GM19035 (cell line): ENCODE measurements around the gene AJM1.
"Not testable (repeated sequence)": the region's sequence is repeated elsewhere in the genome, so short reads cannot be mapped to it uniquely, and the experiment has no call there.

Experiments
- ATAC-seq: cut with Tn5 transposase; IDR thresholded peaks from one replicate; pipeline ENCODE4 v1.9.1; 2021; ENCODE audit not compliant: unreplicated experiment

The AJM1 gene

DNA sequence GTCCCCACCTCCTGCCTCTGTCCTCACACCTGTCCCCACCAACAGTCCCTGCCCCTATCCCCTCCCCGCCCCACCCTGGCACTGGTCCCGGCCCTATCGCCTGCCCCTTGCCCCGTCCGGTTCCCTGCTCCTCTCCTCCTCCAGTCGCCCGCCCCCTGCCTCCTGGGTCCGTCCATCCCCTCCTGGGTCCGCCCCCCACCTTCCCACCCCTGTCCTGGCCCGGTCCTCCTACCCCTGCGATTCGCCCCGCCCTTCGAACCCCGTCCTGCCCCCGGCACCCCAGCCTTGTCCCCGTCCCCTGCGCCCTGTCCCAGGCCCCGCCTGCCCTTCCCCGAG, 23.5 kb downstream of the AJM1 start:
- ATAC-seq: no peak

DNA sequence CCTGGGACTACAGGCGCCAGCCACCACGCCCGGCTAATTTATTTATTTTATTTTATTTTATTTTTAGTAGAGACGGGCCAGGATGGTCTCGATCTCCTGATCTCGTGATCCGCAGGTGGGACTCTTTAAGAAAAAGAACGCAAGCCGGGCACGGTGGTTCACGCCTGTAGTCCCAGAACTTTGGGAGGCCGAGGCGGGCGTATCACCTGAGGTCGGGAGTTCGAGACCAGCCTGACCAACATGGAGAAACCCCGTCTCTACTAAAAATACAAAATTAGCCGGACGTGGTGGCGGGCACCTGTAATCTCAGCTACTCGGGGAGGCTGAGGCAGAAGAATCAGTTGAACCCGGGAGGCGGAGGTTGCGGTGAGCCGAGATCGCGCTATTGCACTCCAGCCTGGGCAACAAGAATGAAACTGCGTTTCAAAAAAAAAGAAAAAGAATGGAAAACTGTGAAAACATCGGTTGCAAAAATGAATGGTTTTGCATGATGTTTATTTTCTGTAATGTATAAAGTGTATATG, 24.7 kb downstream of the AJM1 start:
- not testable (repeated sequence) for ATAC-seq

DNA sequence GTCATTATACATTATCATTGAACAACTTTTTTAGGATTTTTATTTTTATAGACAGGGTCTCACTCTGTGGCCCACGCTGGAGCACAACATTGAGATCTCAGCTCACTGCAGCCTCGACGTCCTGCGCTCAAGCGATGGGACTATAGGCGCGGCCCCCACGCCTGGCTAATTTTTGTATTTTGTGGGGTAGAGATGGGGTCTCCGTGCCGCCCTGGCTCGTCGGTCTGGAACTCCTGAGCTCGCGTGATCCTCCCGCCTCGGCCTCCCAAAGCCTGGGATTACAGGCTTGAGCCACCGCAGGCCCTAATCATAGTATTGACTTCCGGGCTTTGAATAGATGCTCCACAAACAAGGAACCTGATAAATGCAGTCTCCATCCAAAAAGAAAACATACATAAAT, 25.2 kb downstream of the AJM1 start:
- no peak for ATAC-seq

DNA sequence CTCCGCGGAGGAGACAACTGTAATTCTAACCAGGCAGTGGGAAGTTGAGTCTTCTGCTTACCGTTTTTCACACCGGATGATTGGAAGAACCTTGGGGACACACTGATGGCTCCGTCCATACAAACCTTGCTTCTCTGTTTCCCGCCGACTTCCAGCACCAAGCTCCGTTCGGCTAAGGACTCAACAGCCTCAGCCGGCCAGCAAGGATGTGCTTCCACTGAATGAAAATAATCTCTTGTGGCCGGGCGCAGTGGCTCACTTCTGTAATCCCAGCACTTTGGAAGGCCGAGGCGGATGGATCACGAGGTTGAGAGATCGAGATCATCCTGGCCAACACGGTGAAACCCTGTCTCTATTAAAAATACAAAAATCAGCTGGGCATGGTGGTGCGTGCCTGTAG, 25.6 kb downstream of the AJM1 start:
- ATAC-seq: no peak

DNA sequence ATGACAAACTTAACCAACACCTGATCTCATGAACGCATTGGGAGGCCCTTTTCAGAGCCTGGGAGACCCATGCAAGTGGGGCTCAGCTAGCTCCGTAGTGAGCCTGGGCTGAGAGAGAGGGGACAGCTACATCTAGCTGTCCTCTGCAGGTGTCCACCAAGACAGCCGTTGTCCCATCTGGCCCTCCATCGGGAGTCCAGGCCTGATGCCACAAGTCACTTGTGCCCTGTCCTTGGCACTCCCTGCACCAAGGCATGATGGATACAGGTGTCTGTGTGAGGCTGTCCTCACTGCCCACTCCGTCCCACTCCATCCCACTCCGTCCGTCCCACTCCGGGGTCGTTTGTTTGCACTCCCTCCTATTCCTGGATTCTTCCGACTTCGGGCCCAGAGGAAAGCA, 26.4 kb downstream of the AJM1 start:
- no peak for ATAC-seq

DNA sequence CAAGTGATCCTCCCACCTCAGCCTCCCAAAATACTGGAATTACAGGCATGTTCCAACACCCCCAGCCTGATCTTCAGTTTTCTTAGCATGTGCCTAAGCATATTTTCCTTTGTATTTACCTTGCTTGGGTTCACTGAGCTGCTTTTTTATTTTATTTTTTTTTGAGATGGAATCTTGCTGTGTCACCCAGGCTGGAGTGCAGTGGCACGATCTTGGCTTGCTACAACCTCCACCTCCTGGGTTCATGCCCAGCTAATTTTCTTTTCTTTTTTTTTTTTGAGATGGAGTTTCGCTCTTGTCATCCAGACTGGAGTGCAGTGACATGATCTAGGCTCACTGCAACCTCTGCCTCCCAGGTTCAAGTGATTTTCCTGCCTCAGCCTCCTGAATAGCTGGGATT, 27.3 kb downstream of the AJM1 start:
- ATAC-seq: not testable (repeated sequence)

DNA sequence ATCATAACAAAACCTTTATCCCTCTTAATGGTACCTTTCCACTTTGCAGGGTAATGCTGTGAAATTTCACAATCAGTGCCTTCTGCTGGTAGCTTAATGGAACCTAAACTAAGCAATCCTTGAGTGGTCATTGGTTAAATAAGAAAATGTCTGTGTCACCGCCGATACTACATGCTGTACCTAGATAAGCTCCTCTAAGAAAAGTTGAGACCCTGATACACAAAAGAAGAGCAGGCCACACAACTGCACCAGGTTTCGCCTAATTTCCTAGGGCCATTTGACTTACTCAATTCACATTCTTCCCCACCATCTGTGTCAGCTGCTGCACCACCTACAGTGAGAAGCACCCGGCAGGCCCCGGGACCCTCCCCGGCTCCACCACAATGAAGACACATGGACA, 32.9 kb downstream of the AJM1 start:
- no peak for ATAC-seq

DNA sequence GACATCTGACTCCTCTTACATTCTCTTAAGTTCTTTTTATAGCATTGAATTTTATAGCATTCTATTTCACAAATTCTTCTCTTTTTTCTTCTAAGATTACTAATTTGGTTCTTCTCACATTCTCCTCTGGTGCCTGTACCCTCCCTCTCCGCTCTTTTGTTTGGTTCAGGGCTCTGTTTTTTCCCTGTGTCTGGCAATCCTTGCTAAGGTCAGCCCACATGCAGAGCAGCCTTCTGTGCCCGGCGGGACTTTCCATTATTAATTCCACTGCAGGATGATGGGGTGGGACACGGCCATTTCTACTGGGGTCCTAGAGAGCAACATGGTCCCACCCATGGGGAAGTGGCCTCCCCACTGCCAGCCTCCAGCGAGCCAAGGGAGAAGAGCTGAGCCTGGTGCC, 34.2 kb downstream of the AJM1 start:
- no peak for ATAC-seq

DNA sequence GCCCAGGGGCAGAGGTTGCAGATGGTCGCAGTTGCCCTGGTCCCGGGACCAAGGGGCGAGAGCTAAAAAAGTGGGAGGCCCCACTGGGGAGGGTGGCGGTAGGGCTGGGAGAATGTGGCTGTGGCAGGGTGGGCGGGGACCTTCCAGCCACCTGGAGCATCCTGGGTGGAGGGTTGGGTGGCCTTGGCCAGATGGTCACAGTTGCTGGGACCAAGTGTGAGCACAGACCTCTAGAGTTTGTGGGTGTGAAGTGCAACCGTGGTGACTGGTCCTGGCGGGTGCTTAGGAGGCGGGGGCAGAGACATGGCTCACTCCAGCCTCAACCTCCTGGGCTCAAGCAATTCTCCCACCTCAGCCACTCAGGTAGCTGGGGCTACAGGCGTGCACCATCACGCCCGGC, 38.4 kb downstream of the AJM1 start:
- ATAC-seq: no peak

DNA sequence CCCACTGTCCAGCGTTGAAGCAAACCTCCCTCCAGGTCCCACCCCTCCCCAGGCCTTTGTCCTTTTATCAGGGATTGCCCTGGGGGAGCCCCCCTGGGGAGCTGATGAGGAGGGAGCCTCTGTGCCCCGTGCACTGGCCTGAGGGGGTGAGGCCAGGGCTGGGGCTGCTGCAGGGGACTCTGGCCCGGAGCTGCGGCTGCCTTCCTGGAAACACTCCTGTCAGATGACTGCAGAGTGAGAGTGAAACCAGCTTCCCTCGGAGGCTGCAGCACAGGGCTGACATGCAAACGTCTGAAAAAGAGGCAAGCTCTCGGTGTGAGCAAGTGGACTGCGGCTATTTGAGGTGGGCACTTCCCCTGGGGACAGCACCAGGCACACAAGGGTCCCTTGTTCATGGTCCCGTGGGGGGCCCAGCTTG, 39.4 kb downstream of the AJM1 start:
- ATAC-seq: no peak

DNA sequence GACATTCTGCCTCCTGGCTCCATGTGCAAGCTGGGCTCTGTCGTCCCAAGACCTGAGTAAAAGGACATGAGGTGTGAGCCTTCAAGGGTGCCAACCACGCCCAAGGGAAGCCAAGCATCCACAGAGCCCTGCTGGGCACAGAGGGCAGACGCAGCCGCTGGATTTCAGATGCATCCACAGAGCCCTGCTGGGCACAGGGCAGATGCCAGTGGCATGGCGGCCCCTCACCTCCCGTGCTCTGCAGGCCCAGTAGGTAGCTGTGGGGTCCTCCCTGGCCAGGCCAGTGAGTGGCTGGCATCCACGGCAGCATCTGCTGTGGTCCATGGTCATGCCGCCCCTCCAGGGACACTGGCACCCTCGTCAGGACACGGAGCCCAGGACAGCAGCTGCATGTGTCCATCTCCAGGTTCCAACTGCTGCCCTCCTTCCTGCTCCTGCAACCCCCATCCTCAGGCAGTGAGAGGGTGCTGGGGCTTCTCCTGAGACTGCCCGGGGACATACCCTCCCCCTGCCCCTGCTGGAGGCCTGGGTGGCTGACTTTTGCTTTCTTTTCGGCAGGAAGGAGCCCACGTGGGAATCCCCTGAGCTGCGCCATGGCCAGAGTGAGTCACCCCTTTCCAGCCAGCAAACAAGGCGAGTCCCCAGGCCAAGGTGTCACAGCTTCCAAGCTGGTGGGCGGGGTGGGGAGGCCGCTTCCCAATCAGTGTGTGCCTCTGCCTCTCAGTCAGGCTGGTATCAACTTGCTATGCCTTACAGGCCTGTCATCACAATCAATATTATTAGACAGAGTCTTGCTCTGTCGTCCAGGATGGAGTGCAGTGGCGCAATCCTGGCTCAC, 40.0 kb downstream of the AJM1 start:
- no peak for ATAC-seq

DNA sequence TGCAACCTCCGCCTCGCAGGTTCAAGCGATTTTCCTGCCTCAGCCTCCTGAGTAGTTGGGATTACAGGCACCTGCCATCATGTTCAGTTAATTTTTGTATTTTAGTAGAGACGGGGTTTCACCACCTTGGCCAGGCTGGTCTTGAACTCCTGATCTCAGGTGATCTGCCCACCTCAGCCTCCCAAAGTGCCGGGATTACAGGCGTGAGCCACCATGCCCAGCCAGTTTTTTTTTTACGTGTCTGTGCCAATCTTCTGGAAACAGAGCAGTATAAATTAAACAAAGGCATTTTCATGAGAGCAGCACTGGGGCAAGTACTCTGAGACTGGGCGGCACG, 40.6 kb downstream of the AJM1 start:
- not testable (repeated sequence) for ATAC-seq

DNA sequence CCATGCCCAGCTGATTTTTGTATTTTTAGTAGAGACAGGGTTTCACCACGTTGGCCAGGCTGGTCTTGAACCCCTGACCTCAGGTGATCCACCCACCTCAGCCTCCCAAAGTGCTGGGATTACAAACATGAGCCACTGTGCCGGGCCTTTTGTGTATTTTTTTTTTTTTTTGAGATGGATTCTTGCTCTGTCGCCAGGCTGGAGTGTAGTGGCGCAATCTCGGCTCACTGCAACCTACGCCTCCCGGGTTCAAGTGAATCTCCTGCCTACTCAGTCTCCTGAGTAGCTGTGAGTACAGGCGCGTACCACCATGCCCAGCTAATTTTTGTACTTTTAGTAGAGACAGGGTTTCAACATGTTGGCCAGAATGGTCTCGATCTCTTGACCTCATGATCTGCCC, 41.4 kb downstream of the AJM1 start:
- ATAC-seq: not testable (repeated sequence)

DNA sequence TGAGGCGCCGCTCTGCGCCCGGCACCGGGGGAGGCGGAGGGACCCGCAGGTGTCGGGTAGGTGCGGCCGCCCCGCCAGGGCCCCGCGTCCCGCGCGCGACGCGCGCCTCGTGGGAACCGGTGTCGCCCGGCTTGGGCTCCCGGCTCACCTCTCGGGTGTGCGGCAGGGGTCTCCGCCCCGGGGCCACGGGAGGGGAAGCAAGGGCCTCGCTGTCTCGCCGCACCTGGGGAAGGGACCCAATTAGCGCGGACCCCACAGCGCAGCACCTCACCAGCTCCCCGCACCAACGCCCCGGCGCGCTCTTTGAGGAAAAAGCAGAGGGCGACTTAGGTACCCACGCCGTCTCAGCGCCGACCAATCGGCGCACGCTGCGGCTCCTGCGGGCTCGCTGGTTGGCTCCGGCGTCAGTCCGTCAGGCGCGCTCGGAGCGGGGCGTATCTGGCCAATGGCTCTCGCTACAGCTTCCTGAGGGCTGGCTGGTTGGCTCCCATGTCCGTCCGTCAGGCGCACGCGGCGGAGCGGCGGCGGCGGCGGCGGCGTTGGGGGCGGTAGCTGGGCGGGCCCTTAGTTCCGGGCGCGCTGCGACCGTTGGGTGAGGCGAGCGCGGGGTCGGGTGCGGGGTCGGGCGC, 43.8 kb downstream of the AJM1 start, which contains the start of gene TRAF2:
Gene TRAF2 (plus strand): TSS at position 567 of the 629 bp plus-strand sequence. CDS start 12,225 bp downstream, outside the sequence.
- ATAC-seq: peak; percentile 81

DNA sequence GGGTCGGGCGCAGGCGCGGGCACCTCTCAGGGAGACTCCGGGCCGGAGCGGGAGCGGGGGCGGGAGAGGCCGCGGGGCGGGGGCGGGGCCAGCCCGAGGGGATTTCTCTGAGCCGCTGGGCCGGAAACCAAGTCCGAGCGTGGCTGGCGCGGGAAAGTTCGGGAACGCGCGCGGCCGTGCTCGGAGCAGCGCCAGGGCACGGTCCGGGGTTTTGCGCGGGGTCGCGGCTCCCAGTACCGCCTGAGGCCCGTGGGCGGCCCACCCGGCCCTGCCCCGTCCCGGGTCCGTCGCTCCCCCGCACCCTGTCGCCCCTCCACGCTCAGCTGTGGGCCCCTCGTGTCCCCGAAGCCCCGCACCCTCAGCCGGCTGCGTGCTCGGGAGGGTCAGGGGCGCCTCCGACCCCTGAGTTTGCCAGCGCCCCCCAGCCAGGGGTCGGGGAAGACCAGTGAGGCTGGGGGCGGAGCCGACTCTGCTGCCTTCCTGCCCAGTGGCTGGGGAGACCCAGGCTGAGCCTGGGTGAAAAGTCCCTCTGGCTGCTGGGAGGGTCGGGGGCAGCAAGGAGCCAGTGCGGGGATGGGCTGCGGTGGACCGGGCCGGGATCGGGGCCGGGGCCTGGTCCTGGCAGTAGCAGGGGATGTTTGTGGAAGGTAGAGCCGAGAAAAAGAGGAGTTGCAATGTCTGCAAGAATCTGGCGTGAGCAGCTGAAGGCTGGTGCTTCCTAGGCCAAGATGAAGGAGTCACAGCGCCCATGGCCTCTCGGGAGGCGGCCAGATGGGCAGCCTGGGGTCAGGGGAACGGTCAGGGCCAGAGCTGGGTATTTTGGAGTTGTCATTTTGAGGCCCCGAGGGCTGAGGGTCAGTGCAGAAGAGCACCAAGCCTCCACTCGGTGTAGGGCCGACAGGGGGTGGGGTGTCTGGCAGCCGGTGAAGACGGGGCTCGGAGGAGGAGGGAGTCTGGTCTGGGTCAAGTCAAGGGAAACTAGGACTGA, 44.6 kb downstream of the AJM1 start:
- peak; percentile 23 for ATAC-seq

DNA sequence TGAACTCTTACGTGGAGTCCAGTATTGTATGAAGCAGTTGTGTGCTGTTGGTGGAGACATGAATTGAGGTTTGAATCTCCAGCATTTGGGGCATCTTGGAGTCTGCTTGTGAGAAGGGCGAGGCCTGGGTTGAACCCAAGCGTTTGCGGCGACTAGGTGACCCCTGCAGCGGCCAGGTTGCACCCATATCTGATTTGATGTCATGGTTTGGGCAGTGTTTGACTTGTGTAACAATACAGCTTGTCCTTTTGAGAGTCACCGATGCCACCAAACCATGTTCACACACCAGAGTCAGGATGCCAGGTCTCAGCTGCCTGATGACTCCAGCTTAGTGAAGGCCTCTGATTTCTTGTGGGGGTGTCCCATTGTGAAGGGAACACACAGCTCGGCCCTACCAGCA, 46.2 kb downstream of the AJM1 start:
- ATAC-seq: no peak

DNA sequence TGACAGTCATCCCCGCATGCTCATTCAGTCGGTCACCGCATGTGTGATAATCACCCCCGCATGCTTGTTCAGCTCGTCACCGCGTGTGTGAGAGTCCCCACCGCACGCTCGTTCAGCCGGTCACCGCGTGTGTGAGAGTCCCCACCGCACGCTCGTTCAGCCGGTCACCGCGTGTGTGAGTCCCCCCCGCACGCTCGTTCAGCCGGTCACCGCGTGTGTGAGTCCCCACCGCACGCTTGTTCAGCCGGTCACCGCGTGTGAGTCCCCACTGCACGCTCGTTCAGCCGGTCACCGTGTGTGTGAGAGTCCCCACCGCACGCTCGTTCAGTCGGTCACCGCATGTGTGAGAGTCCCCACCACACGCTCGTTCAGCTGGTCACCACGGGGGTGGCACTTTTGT, 47.6 kb downstream of the AJM1 start:
- ATAC-seq: no peak

DNA sequence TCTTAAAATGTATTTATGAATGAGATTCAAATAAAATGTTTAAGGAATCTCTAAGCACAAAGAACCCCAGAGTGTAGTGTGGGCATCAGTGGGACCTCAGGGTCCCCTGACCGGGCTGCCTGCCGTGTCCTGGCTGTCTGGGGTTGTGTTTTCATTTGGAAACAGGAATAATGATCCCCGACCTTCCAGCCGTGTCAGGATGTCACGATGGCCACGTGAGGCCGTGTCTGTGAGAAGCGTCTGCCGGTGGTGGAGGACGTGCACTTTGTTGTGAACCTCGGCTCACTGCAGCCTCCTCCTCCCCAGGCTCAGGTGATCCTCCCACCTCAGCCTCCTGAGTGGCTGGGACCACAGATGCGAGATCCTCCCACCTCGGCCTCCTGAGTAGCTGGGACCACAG, 48.4 kb downstream of the AJM1 start:
- no peak for ATAC-seq
